IMR-90 (cell line): ENCODE data around the gene TSKU. TPM values are rescaled to one million over a fixed set of nuclear protein-coding genes. Genes with fewer than 3 reads are reported as not detected.

Source experiments
- ATAC-seq: fragments of 200-7000 bp; cut with Tn5 transposase; 2 replicates; pipeline ENCODE4 v1.9.1; 2020; ENCODE audit warnings: low read depth, mild to moderate bottlenecking, moderate library complexity
- BruUV-seq: library from RNA; stranded (reverse); fragments of 400-500 nt; replicated peaks from 2 replicates; lab custom pipeline; 2021; lab: Mats Ljungman, UMichigan
- CTCF ChIA-PET: fragments of 300-600 bp; formaldehyde crosslinking; extraction: SDS; loops from one replicate; lab custom pipeline; 2021; ENCODE audit warnings: antibody characterized with exemption; lab: Yijun Ruan, JAX
- POLR2A ChIA-PET: fragments of 300-600 bp; sonication (Branson Sonifier 250); formaldehyde crosslinking; loops from one replicate; lab custom pipeline; 2022; ENCODE audit warnings: antibody characterized with exemption; ENCODE audit not compliant: unreplicated experiment; lab: Charles Lee
- DNase-seq: peaks from one replicate; pipeline ENCODE4 v3.0.0; 2013
- H2AFZ ChIP-seq: replicated peaks from 2 replicates; pipeline ENCODE3; 2013; ENCODE audit warnings: low read length, mild to moderate bottlenecking; ENCODE audit not compliant: poor library complexity
- H2AK5ac ChIP-seq: 2 replicates; pipeline ENCODE4 v1.6.1; 2013; ENCODE audit warnings: low read depth, low read length, inconsistent platforms
- H2AK9ac ChIP-seq: replicated peaks from 2 replicates; pipeline ENCODE3; 2013; ENCODE audit warnings: mild to moderate bottlenecking, low read depth, low read length, moderate library complexity; ENCODE audit not compliant: poor library complexity
- H2BK120ac ChIP-seq: 2 replicates; pipeline ENCODE4 v1.6.1; 2013; ENCODE audit warnings: low read depth, low read length, inconsistent platforms
- H2BK15ac ChIP-seq: 3 replicates; pipeline ENCODE4 v1.6.1; 2013; ENCODE audit warnings: low read depth, low read length, inconsistent platforms
- H2BK20ac ChIP-seq: 2 replicates; pipeline ENCODE4 v1.6.1; 2013; ENCODE audit warnings: low read depth, mild to moderate bottlenecking, inconsistent platforms, low read length, moderate library complexity
- H2BK5ac ChIP-seq: 2 replicates; pipeline ENCODE4 v1.6.1; 2013; ENCODE audit warnings: mild to moderate bottlenecking, low read depth, low read length, inconsistent platforms; ENCODE audit not compliant: poor library complexity, severe bottlenecking
- H3K14ac ChIP-seq: replicated peaks from 2 replicates; pipeline ENCODE4 v1.6.1; 2013; ENCODE audit warnings: low read depth, low read length, inconsistent platforms
- H3K18ac ChIP-seq: 2 replicates; pipeline ENCODE4 v1.6.1; 2013; ENCODE audit warnings: low read depth, low read length, control low read depth
- H3K23ac ChIP-seq: 2 replicates; pipeline ENCODE4 v1.6.1; 2013; ENCODE audit warnings: low read depth, low read length, inconsistent platforms
- H3K27ac ChIP-seq: 2 replicates; pipeline ENCODE4 v1.5.1; 2013; ENCODE audit warnings: mild to moderate bottlenecking, control low read depth, low read length; ENCODE audit not compliant: insufficient read depth
- H3K27me3 ChIP-seq: 2 replicates; pipeline ENCODE4 v1.6.1; 2013; ENCODE audit warnings: low read length; ENCODE audit not compliant: control insufficient read depth, insufficient read depth
- H3K36me3 ChIP-seq: 2 replicates; pipeline ENCODE4 v1.6.1; 2013; ENCODE audit warnings: low read length, mixed read lengths; ENCODE audit not compliant: control insufficient read depth, insufficient read depth
- H3K4ac ChIP-seq: 2 replicates; pipeline ENCODE4 v1.6.1; 2013; ENCODE audit warnings: low read depth, low read length, inconsistent platforms
- H3K4me1 ChIP-seq: 2 replicates; pipeline ENCODE4 v1.6.1; 2013; ENCODE audit warnings: low read length, mixed read lengths; ENCODE audit not compliant: control insufficient read depth, insufficient read depth
- H3K4me2 ChIP-seq: 2 replicates; pipeline ENCODE4 v1.6.1; 2013; ENCODE audit warnings: low read depth, mild to moderate bottlenecking, control low read depth, low read length, moderate library complexity
- H3K4me3 ChIP-seq: 2 replicates; pipeline ENCODE4 v1.5.1; 2013; ENCODE audit warnings: low read depth, mild to moderate bottlenecking, control low read depth, low read length, moderate library complexity; ENCODE audit not compliant: insufficient read depth
- H3K56ac ChIP-seq: 2 replicates; pipeline ENCODE4 v1.6.1; 2013; ENCODE audit warnings: low read length, inconsistent platforms; ENCODE audit not compliant: insufficient read depth; ENCODE audit errors: extremely low read depth
- H3K79me1 ChIP-seq, 2 experiments: 2 replicates each; pipeline ENCODE4 v1.6.1; 2013; ENCODE audit warnings: low read length in 2 of 2, inconsistent platforms in 1 of 2, low read depth in 1 of 2
- H3K9ac ChIP-seq: 2 replicates; pipeline ENCODE4 v1.6.1; 2013; ENCODE audit warnings: low read depth, low read length, control low read depth
- H3K9me1 ChIP-seq: 2 replicates; pipeline ENCODE4 v1.6.1; 2013; ENCODE audit warnings: low read length, inconsistent platforms; ENCODE audit not compliant: insufficient read depth
- H3K9me3 ChIP-seq: 2 replicates; pipeline ENCODE4 v1.6.1; 2013; ENCODE audit warnings: low read length; ENCODE audit not compliant: control insufficient read depth, insufficient read depth
- H4K20me1 ChIP-seq: 2 replicates; pipeline ENCODE4 v1.6.1; 2013; ENCODE audit warnings: low read length, inconsistent platforms; ENCODE audit not compliant: insufficient read depth
- H4K5ac ChIP-seq: 2 replicates; pipeline ENCODE4 v1.6.1; 2013; ENCODE audit warnings: mild to moderate bottlenecking, low read depth, low read length, control low read depth
- H4K8ac ChIP-seq, 2 experiments: 2 replicates each; pipeline ENCODE4 v1.6.1; 2013; ENCODE audit warnings: low read depth in 2 of 2, low read length in 2 of 2, control low read depth in 1 of 2, inconsistent platforms in 1 of 2
- H4K91ac ChIP-seq: 2 replicates; pipeline ENCODE4 v1.6.1; 2013; ENCODE audit warnings: low read depth, low read length, inconsistent platforms; ENCODE audit not compliant: insufficient read depth
- CEBPB ChIP-seq: IDR thresholded peaks from 2 replicates; pipeline ENCODE4 v1.6.1; 2012; ENCODE audit warnings: low read depth, low read length, improper control_type of control experiment
- CHD1 ChIP-seq: IDR thresholded peaks from 2 replicates; pipeline ENCODE4 v1.6.1; 2012; ENCODE audit warnings: low read depth, low read length, improper control_type of control experiment
- MAZ ChIP-seq: IDR thresholded peaks from 2 replicates; pipeline ENCODE4 v1.6.1; 2012; ENCODE audit warnings: low read depth, mild to moderate bottlenecking, low read length, improper control_type of control experiment, moderate library complexity, borderline replicate concordance
- MXI1 ChIP-seq: IDR thresholded peaks from 2 replicates; pipeline ENCODE4 v1.6.1; 2012; ENCODE audit warnings: low read depth, mild to moderate bottlenecking, low read length, moderate library complexity, borderline replicate concordance
- POLR2A ChIP-seq: IDR thresholded peaks from 2 replicates; pipeline ENCODE4 v1.6.1; 2012; ENCODE audit warnings: mild to moderate bottlenecking, low read depth, low read length
- RAD21 ChIP-seq: IDR thresholded peaks from 2 replicates; pipeline ENCODE4 v1.6.1; 2012; ENCODE audit warnings: low read length, improper control_type of control experiment
- SMC3 ChIP-seq: fragments of 150-350 bp; IDR thresholded peaks from 2 replicates; pipeline ENCODE4 v1.6.1; 2016; ENCODE audit warnings: low read depth, mild to moderate bottlenecking, antibody characterized with exemption, low read length, moderate library complexity
- WGBS, 2 experiments: methylation state at CpG; one replicate each; pipeline versions ENCODE4 v1.1.5 to v1.1.7; 2013; ENCODE audit warnings: missing lambda C conversion rate in 2 of 2; ENCODE audit not compliant: insufficient read length in 1 of 2; ENCODE audit errors: extremely low coverage in 2 of 2; 5-methylcytosine and 5-hydroxymethylcytosine counted together
- dilution Hi-C: fragments of 300-500 bp; cut with HindIII; formaldehyde crosslinking; loops from one replicate; pipeline ENCODE4 v1.14.3; 2018; ENCODE audit warnings: low sequenced_read_pairs; ENCODE audit not compliant: unreplicated experiment
- in situ Hi-C: fragments of 300-500 bp; cut with MboI; formaldehyde crosslinking; loops from 3 replicates; pipeline ENCODE4 v1.14.3; 2019; ENCODE audit warnings: low sequenced_read_pairs, inconsistent platforms, mixed read lengths
- intact Hi-C: fragments of 100-400 bp; cut with micrococcal nuclease; formaldehyde crosslinking; loops from 2 replicates; pipeline ENCODE4 v1.10.0; 2022
- polyA plus RNA-seq, 3 experiments: library from polyadenylated mRNA; depleted of rRNA; stranded (reverse); fragments of >200 nt; gene quantifications; 2 replicates each; pipeline ENCODE4 v1.2.3, GENCODE V29; 2012; ENCODE audit warnings: low replicate concordance in 1 of 3
- total RNA-seq: library from RNA; depleted of rRNA; stranded (reverse); fragments of >200 nt; gene quantifications from 2 replicates; pipeline ENCODE4 v1.2.3, GENCODE V29; 2012
- TF ChIP-seq, protein P1 (sequence below): fragments of 150-350 bp; IDR thresholded peaks from 2 replicates; pipeline ENCODE4 v1.6.1; 2017; ENCODE audit warnings: mild to moderate bottlenecking, antibody characterized with exemption, low read length, low read depth

Gene TSKU
- total and polyA plus RNA-seq, 2 of the 4 experiments (the other 2 are of a cell fraction): 6.8 to 26.6 TPM

DNA sequence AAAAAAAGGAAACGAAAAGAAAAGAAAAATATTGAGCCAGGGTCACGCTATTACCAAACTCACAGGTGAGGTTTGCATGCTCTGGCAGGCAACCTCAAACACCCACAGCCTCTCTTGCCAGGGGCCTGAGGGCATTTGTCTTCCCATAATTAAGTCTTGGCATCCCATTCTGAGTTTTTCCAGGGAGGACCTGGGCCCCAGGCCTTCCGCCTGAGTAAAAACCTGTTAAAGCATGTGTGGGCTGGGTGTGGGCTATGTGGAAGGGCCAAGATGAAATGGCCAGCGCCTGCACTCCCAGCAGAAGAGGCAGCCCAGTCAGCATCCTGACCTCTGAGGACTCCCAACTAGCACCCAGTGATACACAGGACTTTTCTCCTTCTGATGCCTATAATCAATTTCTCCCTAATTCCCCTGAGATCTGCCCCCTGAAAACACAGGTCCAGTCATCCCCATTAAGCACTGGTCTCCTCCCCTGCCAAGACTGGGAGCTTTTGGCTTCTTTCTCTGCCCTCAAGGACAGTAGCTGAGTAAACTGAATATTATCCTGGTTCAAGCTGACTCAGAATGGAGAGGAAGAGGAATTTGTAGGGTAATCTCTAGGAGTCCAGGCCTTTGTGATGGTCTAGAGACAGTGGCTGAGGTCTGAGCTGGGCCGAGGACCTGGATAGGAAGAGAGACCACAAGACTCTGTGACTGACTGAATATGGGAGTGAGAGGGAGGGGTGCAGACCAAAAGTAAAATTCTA is 42.0 kb downstream of the TSKU start:
- H2BK120ac ChIP-seq: no peak overlapping the region
- POLR2A ChIA-PET: no interaction called here
- H3K4me2 ChIP-seq: no peak overlapping the region
- TF ChIP-seq MXI1: no peak
- TF ChIP-seq MAZ: no peak
- no peak for TF ChIP-seq SMC3
- no peak for TF ChIP-seq POLR2A
- TF ChIP-seq, protein P1, sequence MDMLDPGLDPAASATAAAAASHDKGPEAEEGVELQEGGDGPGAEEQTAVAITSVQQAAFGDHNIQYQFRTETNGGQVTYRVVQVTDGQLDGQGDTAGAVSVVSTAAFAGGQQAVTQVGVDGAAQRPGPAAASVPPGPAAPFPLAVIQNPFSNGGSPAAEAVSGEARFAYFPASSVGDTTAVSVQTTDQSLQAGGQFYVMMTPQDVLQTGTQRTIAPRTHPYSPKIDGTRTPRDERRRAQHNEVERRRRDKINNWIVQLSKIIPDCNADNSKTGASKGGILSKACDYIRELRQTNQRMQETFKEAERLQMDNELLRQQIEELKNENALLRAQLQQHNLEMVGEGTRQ: no peak
- no peak for TF ChIP-seq CHD1
- TF ChIP-seq CEBPB: no peak
- TF ChIP-seq RAD21: no peak
- no peaks in the 10 kb centered on the region for H3K36me3 ChIP-seq
- no peak overlapping the region for H3K4me3 ChIP-seq
- in situ Hi-C loops: no loop called here
- no peak overlapping the region for H2BK15ac ChIP-seq
- H3K9me3 ChIP-seq: no peaks in the 10 kb centered on the region; the same call in 1 of the 2 replicates
- H4K91ac ChIP-seq: no peak overlapping the region
- H2AK5ac ChIP-seq: no peak overlapping the region; the same call in 1 of the 2 replicates
- no CpG with 5 or more reads among the region's 5 CpGs for WGBS, 2 experiments
- intact Hi-C loops: no loop called here
- DNase-seq (peak; percentile 61), ATAC-seq (peak; percentile 74)
- H3K18ac ChIP-seq: no peak overlapping the region
- no peak overlapping the region for H3K27ac ChIP-seq
- dilution Hi-C loops: no loop called here
- no peak overlapping the region for H2AK9ac ChIP-seq
- no peak overlapping the region for H3K14ac ChIP-seq
- CTCF ChIA-PET: no interaction called here
- no peak overlapping the region for H4K5ac ChIP-seq
- no peak overlapping the region for H2BK5ac ChIP-seq
- BruUV-seq: no TSS peak
- H3K79me1 ChIP-seq: no peaks in the 10 kb centered on the region
- H3K9ac ChIP-seq: no peak overlapping the region
- H3K23ac ChIP-seq: no peak overlapping the region
- no peaks in the 10 kb centered on the region for H4K20me1 ChIP-seq
- H3K9me1 ChIP-seq: peaks cover 5% of the 10 kb centered on the region
- peaks cover 12% of the 10 kb centered on the region for H3K27me3 ChIP-seq
- no peak overlapping the region for H2BK20ac ChIP-seq
- no peak overlapping the region for H4K8ac ChIP-seq
- H3K56ac ChIP-seq: no peak overlapping the region
- H3K4me1 ChIP-seq: peaks cover 3% of the 10 kb centered on the region
- no peak overlapping the region for H3K4ac ChIP-seq
- H2AFZ ChIP-seq: peak overlapping the region; percentile 58
